AG04450 (cell line): ENCODE measurements around the gene GCLC. TPM values are rescaled to one million over a fixed set of nuclear protein-coding genes. Genes with fewer than 3 reads are reported as not detected.

Source experiments
- CTCF ChIA-PET: fragments of 300-600, 350-600 bp; formaldehyde crosslinking; extraction: SDS; loops from one replicate; lab custom pipeline; 2022; ENCODE audit warnings: antibody characterized with exemption, inconsistent platforms; lab: Charles Lee
- POLR2A ChIA-PET: fragments of 350-600 bp; formaldehyde crosslinking; extraction: SDS; loops from one replicate; lab custom pipeline; 2021; ENCODE audit warnings: antibody characterized with exemption, inconsistent platforms; lab: Yijun Ruan, JAX
- DNase-seq: peaks from one replicate; pipeline ENCODE4 v3.0.0-alpha.2; 2011; ENCODE audit warnings: low read depth, low spot score
- H3K27ac ChIP-seq: one replicate; pipeline ENCODE4 v1.5.1; 2012; ENCODE audit warnings: low read depth, low read length, control low read depth
- H3K27me3 ChIP-seq: one replicate; pipeline ENCODE4 v1.6.0; 2012; ENCODE audit warnings: low read length; ENCODE audit not compliant: control insufficient read depth, insufficient read depth
- H3K4me3 ChIP-seq: 2 replicates; pipeline ENCODE4 v1.5.1; 2011; ENCODE audit warnings: mild to moderate bottlenecking, low read depth, low read length, control low read depth
- H3K9me3 ChIP-seq: 2 replicates; pipeline ENCODE4 v1.5.1; 2012; ENCODE audit warnings: low read length; ENCODE audit not compliant: control insufficient read depth, insufficient read depth
- polyA plus RNA-seq: library from polyadenylated mRNA; depleted of rRNA; stranded (reverse); fragments of >200 nt; gene quantifications from 2 replicates; pipeline ENCODE4 v1.2.3, GENCODE V29; 2011
- TF ChIP-seq, protein P1 (sequence below): IDR thresholded peaks from 2 replicates; pipeline ENCODE4 v1.5.1; 2011; ENCODE audit warnings: low read depth, low read length, control low read depth, inconsistent platforms

GCLC gene
- polyA plus RNA-seq, 1 experiment = 89.3 TPM

DNA sequence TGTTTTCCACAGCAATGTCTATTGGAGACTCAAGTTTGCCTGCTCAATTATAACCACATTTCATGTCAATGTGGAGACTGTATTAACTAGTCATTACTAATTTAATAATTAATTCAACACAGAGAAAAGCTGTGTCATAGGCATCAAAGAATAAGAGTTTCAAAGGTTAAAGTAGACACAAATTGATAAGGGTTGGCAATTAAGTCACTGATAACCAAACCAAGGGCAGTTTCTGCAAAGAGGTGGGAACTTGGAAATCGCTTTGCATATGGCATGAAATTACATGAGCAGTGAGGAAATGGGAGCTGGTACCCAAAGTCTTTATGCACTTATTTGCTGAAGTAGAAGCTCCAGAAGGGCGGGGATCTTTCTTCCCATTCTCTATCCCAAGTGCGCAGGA, 34.2 kb downstream of the GCLC start:
- Histone ChIP-seq H3K27me3 (no peaks in the 10 kb centered on the region), H3K9me3 (no peaks in the 10 kb centered on the region), H3K27ac (no peak overlapping the region), H3K4me3 (no peak overlapping the region)
- no peak for DNase-seq
- TF ChIP-seq, protein P1, sequence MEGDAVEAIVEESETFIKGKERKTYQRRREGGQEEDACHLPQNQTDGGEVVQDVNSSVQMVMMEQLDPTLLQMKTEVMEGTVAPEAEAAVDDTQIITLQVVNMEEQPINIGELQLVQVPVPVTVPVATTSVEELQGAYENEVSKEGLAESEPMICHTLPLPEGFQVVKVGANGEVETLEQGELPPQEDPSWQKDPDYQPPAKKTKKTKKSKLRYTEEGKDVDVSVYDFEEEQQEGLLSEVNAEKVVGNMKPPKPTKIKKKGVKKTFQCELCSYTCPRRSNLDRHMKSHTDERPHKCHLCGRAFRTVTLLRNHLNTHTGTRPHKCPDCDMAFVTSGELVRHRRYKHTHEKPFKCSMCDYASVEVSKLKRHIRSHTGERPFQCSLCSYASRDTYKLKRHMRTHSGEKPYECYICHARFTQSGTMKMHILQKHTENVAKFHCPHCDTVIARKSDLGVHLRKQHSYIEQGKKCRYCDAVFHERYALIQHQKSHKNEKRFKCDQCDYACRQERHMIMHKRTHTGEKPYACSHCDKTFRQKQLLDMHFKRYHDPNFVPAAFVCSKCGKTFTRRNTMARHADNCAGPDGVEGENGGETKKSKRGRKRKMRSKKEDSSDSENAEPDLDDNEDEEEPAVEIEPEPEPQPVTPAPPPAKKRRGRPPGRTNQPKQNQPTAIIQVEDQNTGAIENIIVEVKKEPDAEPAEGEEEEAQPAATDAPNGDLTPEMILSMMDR = no peak
- ChIA-PET POLR2A (no interaction called here), CTCF (interaction anchor here (0.8 to 4.5 kb wide), 4 partner anchors 17 to 218 kb away, joined by 3 to 44 read pairs (median 10); no protein-coding TSS in a partner anchor)

- ChIA-PET CTCF (interaction anchor here (0.6 to 1.9 kb wide), 8 partner anchors 10 to 221 kb away, joined by 3 to 13 read pairs (median 4); no protein-coding TSS in a partner anchor), POLR2A (no interaction called here)
- TF ChIP-seq, protein P1 = no peak
- Histone ChIP-seq H3K4me3 (no peak overlapping the region), H3K27me3 (no peaks in the 10 kb centered on the region), H3K27ac (no peak overlapping the region), H3K9me3 (no peaks in the 10 kb centered on the region)
- no peak for DNase-seq
These were observed 38.0 kb downstream of the GCLC start for GRCh38 chr6:53506872-53507271.

DNA sequence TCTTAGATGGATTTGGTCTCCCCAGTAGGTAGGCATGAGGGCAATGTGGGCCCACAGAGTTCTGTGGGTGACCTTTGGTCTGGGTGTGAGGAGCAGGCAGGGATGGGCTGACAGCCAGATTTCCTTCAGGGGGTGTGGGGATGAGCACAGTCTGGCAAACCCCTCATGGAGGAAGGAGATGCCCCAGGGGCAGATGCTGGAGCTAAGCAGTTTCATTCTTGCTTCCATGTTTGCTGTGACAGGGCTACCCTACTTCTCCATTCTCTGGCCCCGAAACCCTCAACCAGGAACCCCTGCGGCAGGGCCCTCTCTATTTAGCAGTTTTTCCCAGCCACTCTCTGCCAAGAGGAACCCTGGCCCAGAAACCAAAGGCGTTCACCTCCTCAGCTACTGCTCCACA, 40.4 kb downstream of the GCLC start:
- TF ChIP-seq, protein P1 = no peak
- H3K9me3 ChIP-seq = no peaks in the 10 kb centered on the region
- H3K4me3 ChIP-seq = no peak overlapping the region
- no peak overlapping the region for H3K27ac ChIP-seq
- DNase-seq = no peak
- POLR2A ChIA-PET = no interaction called here
- no peaks in the 10 kb centered on the region for H3K27me3 ChIP-seq
- CTCF ChIA-PET = interaction anchor here (0.9 to 2.6 kb wide), 5 partner anchors 9 to 224 kb away, joined by 3 to 10 read pairs (median 5); no protein-coding TSS in a partner anchor

GRCh38 chr6:53503060-53503459, 41.8 kb downstream of the GCLC start:
- no peaks in the 10 kb centered on the region for H3K9me3 ChIP-seq
- H3K27ac ChIP-seq = no peak overlapping the region
- no peaks in the 10 kb centered on the region for H3K27me3 ChIP-seq
- H3K4me3 ChIP-seq = no peak overlapping the region
- ChIA-PET POLR2A (no interaction called here), CTCF (interaction anchor here (2.2 to 2.6 kb wide), 3 partner anchors 10 to 225 kb away, joined by 7 to 10 read pairs (median 9); no protein-coding TSS in a partner anchor)
- TF ChIP-seq, protein P1 = no peak
- no peak for DNase-seq

DNA sequence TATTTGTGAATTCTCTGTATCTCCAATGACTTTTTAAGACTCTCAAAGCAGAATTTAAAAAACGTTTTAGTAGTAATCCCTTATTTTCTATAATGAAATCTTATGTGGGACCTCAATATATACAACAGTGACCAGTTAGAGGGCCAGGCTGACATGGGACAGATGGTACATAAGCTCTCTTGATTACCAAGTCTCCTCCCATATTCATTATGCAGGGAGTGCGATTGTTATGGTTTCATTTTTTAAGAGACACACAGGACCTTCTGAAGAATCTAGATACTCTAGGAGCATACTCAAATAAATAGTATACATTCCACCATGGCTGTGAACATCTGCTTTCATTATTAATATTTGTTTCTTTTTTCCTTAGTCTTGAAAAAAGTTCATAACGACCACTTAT, 43.5 kb downstream of the GCLC start:
- Histone ChIP-seq H3K9me3 (no peaks in the 10 kb centered on the region), H3K4me3 (no peak overlapping the region), H3K27me3 (no peaks in the 10 kb centered on the region), H3K27ac (peak overlapping the region; percentile 73)
- ChIA-PET POLR2A (interaction anchor here (1.1 kb wide), 1 partner anchor 12 kb away, joined by 3 read pairs; no protein-coding TSS in a partner anchor), CTCF (interaction anchor here (1.2 to 2.2 kb wide), 4 partner anchors 11 to 227 kb away, joined by 4 to 9 read pairs (median 6); no protein-coding TSS in a partner anchor)
- no peak for DNase-seq
- TF ChIP-seq, protein P1 = no peak
